Neural cell (in vitro differentiated cells): ENCODE results near the gene MED13L. TPM values are rescaled to one million over a fixed set of nuclear protein-coding genes. Genes with fewer than 3 reads are reported as not detected.

Source experiments
- H2AFZ ChIP-seq: fragments of 200-600, 300-800 bp; sonication (generic), shearing (Covaris generic); 2 replicates; pipeline ENCODE4 v1.6.0; 2014; ENCODE audit warnings: low read depth, mild to moderate bottlenecking, antibody characterized with exemption, low read length, moderate library complexity
- H3F3A ChIP-seq: fragments of 200-600 bp; shearing (Covaris generic); 2 replicates; pipeline ENCODE4 v1.6.1; 2016; ENCODE audit warnings: mild to moderate bottlenecking, moderate library complexity, mixed read lengths, antibody characterized with exemption, low read length; ENCODE audit not compliant: insufficient read depth, poor library complexity, severe bottlenecking
- H3K27ac ChIP-seq: fragments of 200-600, 300-800 bp; sonication (generic), shearing (Covaris generic); 2 replicates; pipeline ENCODE4 v1.5.1; 2014; ENCODE audit warnings: mild to moderate bottlenecking, low read length, moderate library complexity
- H3K27me3 ChIP-seq: fragments of 300-800, 200-600 bp; sonication (generic), shearing (Covaris generic); 2 replicates; pipeline ENCODE4 v1.6.0; 2014; ENCODE audit warnings: mild to moderate bottlenecking, low read depth, low read length, moderate library complexity; ENCODE audit not compliant: insufficient read depth
- H3K36me3 ChIP-seq: fragments of 300-800, 200-600 bp; sonication (generic), shearing (Covaris generic); 2 replicates; pipeline ENCODE4 v1.5.1; 2014; ENCODE audit warnings: mild to moderate bottlenecking, antibody characterized with exemption, low read length, moderate library complexity; ENCODE audit not compliant: insufficient read depth
- H3K4me2 ChIP-seq: fragments of 300-800, 200-600 bp; sonication (generic), shearing (Covaris generic); 2 replicates; pipeline ENCODE4 v1.6.0; 2014; ENCODE audit warnings: mild to moderate bottlenecking, low read length
- H3K4me3 ChIP-seq: fragments of 300-800, 200-600 bp; sonication (generic), shearing (Covaris generic); 2 replicates; pipeline ENCODE4 v1.5.1; 2014; ENCODE audit warnings: mild to moderate bottlenecking, low read length, moderate library complexity
- H3K79me2 ChIP-seq: fragments of 200-600 bp; shearing (Covaris generic); replicated peaks from 2 replicates; pipeline ENCODE4 v1.6.0; 2014; ENCODE audit warnings: mild to moderate bottlenecking, low read length, moderate library complexity; ENCODE audit not compliant: insufficient read depth
- H3K9ac ChIP-seq: fragments of 300-800, 200-600 bp; sonication (generic), shearing (Covaris generic); 2 replicates; pipeline ENCODE4 v1.6.1; 2016; ENCODE audit warnings: mild to moderate bottlenecking, low read length, mixed read lengths
- H3K9me2 ChIP-seq: fragments of 200-600 bp; shearing (Covaris generic); 2 replicates; pipeline ENCODE4 v1.6.1; 2016; ENCODE audit warnings: mild to moderate bottlenecking, low read length, mixed read lengths; ENCODE audit not compliant: insufficient read depth
- H3K9me3 ChIP-seq: fragments of 200-600, 300-800 bp; sonication (generic), shearing (Covaris generic); 2 replicates; pipeline ENCODE4 v1.6.1; 2016; ENCODE audit warnings: mild to moderate bottlenecking, mixed run types, low read length, moderate library complexity, mixed read lengths
- H4K20me1 ChIP-seq: fragments of 200-600 bp; shearing (Covaris generic); 2 replicates; pipeline ENCODE4 v1.6.1; 2016; ENCODE audit warnings: mild to moderate bottlenecking, mixed run types; ENCODE audit not compliant: insufficient read depth
- CTCF ChIP-seq: fragments of 450-650 bp; IDR thresholded peaks from 2 replicates; pipeline ENCODE4 v1.5.1; 2014; ENCODE audit warnings: antibody characterized with exemption, mild to moderate bottlenecking, moderate library complexity; ENCODE audit not compliant: poor library complexity, severe bottlenecking
- EP300 ChIP-seq: fragments of 450-650 bp; conservative IDR thresholded peaks from 2 replicates; pipeline ENCODE4 v1.6.1; 2014; ENCODE audit warnings: antibody characterized with exemption, mild to moderate bottlenecking, moderate library complexity; ENCODE audit not compliant: poor library complexity, severe bottlenecking
- EZH2 ChIP-seq: fragments of 200-600, 300-800 bp; shearing (Covaris generic), sonication (generic); IDR thresholded peaks from 2 replicates; pipeline ENCODE4 v1.6.1; 2014; ENCODE audit warnings: antibody characterized with exemption, low read length, borderline replicate concordance, mild to moderate bottlenecking; ENCODE audit not compliant: insufficient read depth, poor library complexity, severe bottlenecking
- POLR2AphosphoS5 ChIP-seq: IDR thresholded peaks from 2 replicates; pipeline ENCODE4 v1.6.1; 2012
- RAD21 ChIP-seq: fragments of 450-650 bp; conservative IDR thresholded peaks from 2 replicates; pipeline ENCODE4 v1.6.1; 2014; ENCODE audit warnings: antibody characterized with exemption, mild to moderate bottlenecking, moderate library complexity
- REST ChIP-seq: IDR thresholded peaks from 2 replicates; pipeline ENCODE4 v1.6.1; 2012; ENCODE audit warnings: borderline replicate concordance
- SMC3 ChIP-seq: fragments of 450-650 bp; conservative IDR thresholded peaks from 2 replicates; pipeline ENCODE4 v1.6.1; 2014; ENCODE audit warnings: antibody characterized with exemption, mild to moderate bottlenecking, moderate library complexity; ENCODE audit not compliant: poor library complexity
- TAF1 ChIP-seq: IDR thresholded peaks from 2 replicates; pipeline ENCODE4 v1.6.1; 2012; ENCODE audit warnings: low read depth
- polyA plus RNA-seq: library from polyadenylated mRNA; depleted of rRNA; stranded (reverse); fragments of >200 nt; gene quantifications from 2 replicates; pipeline ENCODE4 v1.2.3, GENCODE V29; 2014

The MED13L gene
- polyA plus RNA-seq, 1 donor from 2014 or later, result 38.9 TPM

- Histone ChIP-seq H3K27ac (no peak overlapping the region), H3K36me3 (no peaks in the 10 kb centered on the region), H3K79me2 (no peaks in the 10 kb centered on the region), H3K9ac (no peak overlapping the region), H3K27me3 (no peaks in the 10 kb centered on the region), H2AFZ (no peak overlapping the region), H3K9me2 (no peaks in the 10 kb centered on the region), H3K4me2 (no peak overlapping the region), H3F3A (no peaks in the 10 kb centered on the region), H3K4me3 (no peak overlapping the region), H3K9me3 (no peaks in the 10 kb centered on the region), H4K20me1 (no peaks in the 10 kb centered on the region)
- TF ChIP-seq POLR2AphosphoS5 (no peak), REST (no peak), RAD21 (no peak), CTCF (no peak), EZH2 (no peak), EP300 (no peak), SMC3 (no peak)
Measured at GRCh38 chr12:116324654-116325335, 47.3 kb upstream of the MED13L start.

- no peaks in the 10 kb centered on the region for H3K79me2 ChIP-seq
- H3K9me3 ChIP-seq, result no peaks in the 10 kb centered on the region
- H3K27ac ChIP-seq, result no peak overlapping the region
- no peak overlapping the region for H3K9ac ChIP-seq
- no peaks in the 10 kb centered on the region for H3F3A ChIP-seq
- H3K27me3 ChIP-seq, result no peaks in the 10 kb centered on the region
- H3K4me2 ChIP-seq, result no peak overlapping the region
- no peak overlapping the region for H2AFZ ChIP-seq
- no peak overlapping the region for H3K4me3 ChIP-seq
- no peaks in the 10 kb centered on the region for H4K20me1 ChIP-seq
- H3K36me3 ChIP-seq, result no peaks in the 10 kb centered on the region
- TF ChIP-seq TAF1 (no peak), SMC3 (no peak), EZH2 (no peak)
- H3K9me2 ChIP-seq, result no peaks in the 10 kb centered on the region
Measured at GRCh38 chr12:116323406-116324386, 46.2 kb upstream of the MED13L start.
